Smooth muscle cell (in vitro differentiated cells): ENCODE measurements around the gene KIAA1586. TPM values are rescaled to one million over a fixed set of nuclear protein-coding genes. Genes with fewer than 3 reads are reported as not detected.

Experiments used
- DNase-seq: peaks from one replicate; lab custom pipeline; 2025; ENCODE audit not compliant: unreplicated experiment; lab: John Stamatoyannopoulos, UW
- H2AFZ ChIP-seq: fragments of 200-600 bp; sonication (generic); 2 replicates; pipeline ENCODE4 v1.6.0; 2016; ENCODE audit warnings: antibody characterized with exemption, low read depth, mild to moderate bottlenecking
- H3F3A ChIP-seq: fragments of 200-600 bp; sonication (generic); 2 replicates; pipeline ENCODE4 v1.6.0; 2017; ENCODE audit warnings: antibody characterized with exemption, low read depth
- H3K27ac ChIP-seq: fragments of 200-600 bp; sonication (generic); 2 replicates; pipeline ENCODE4 v1.5.1; 2016; ENCODE audit warnings: low read depth, mild to moderate bottlenecking
- H3K27me3 ChIP-seq: fragments of 200-600 bp; sonication (generic); 2 replicates; pipeline ENCODE4 v1.6.1; 2016; ENCODE audit warnings: low read depth, mild to moderate bottlenecking
- H3K36me3 ChIP-seq: fragments of 200-600 bp; sonication (generic); 2 replicates; pipeline ENCODE4 v1.5.1; 2016; ENCODE audit warnings: low read depth
- H3K4me1 ChIP-seq: fragments of 200-600 bp; sonication (generic); 2 replicates; pipeline ENCODE4 v1.5.1; 2016; ENCODE audit warnings: low read depth
- H3K4me2 ChIP-seq: fragments of 200-600 bp; sonication (generic); 2 replicates; pipeline ENCODE4 v1.6.0; 2016; ENCODE audit warnings: mild to moderate bottlenecking
- H3K4me3 ChIP-seq: fragments of 200-600 bp; sonication (generic); 2 replicates; pipeline ENCODE4 v1.5.1; 2016; ENCODE audit warnings: mild to moderate bottlenecking
- H3K79me2 ChIP-seq: fragments of 200-600 bp; sonication (generic); 2 replicates; pipeline ENCODE4 v1.6.0; 2016; ENCODE audit warnings: low read depth, mild to moderate bottlenecking
- H3K9ac ChIP-seq: fragments of 200-600 bp; sonication (generic); 2 replicates; pipeline ENCODE4 v1.6.0; 2016; ENCODE audit warnings: low read depth
- H3K9me3 ChIP-seq: fragments of 200-600 bp; sonication (generic); replicated peaks from 2 replicates; pipeline ENCODE4 v1.5.1; 2016; ENCODE audit warnings: low read depth
- H4K20me1 ChIP-seq: fragments of 200-600 bp; sonication (generic); 2 replicates; pipeline ENCODE4 v1.6.0; 2016; ENCODE audit warnings: low read depth
- WGBS: methylation state at CpG from one replicate; pipeline ENCODE4 v1.1.7; 2016; ENCODE audit warnings: low lambda C conversion rate; 5-methylcytosine and 5-hydroxymethylcytosine counted together
- polyA plus RNA-seq: library from polyadenylated mRNA; unstranded; fragments of >200 nt; fragmentation: Nextera tagmentation; extraction: Ambion mirVana; gene quantifications from 2 replicates; pipeline ENCODE4 v1.2.1, GENCODE V29; 2016
- total RNA-seq: library from RNA; depleted of rRNA; stranded (reverse); fragments of >200 nt; gene quantifications from 2 replicates; pipeline ENCODE4 v1.2.3, GENCODE V29; 2014
- TF ChIP-seq, protein P1 (sequence below): fragments of 200-600 bp; sonication (generic); IDR thresholded peaks from 2 replicates; pipeline ENCODE4 v1.5.1; 2017; ENCODE audit warnings: borderline replicate concordance, mild to moderate bottlenecking, antibody characterized with exemption; ENCODE audit not compliant: insufficient read depth, poor library complexity, severe bottlenecking

Gene KIAA1586
- total and polyA plus RNA-seq, 2 experiments from 2014 or later: 10.1 to 13.1 TPM

- no peak overlapping the region for H2AFZ ChIP-seq
These were observed 17.3 kb upstream of the KIAA1586 start for GRCh38 chr6:57029213-57029612.

GRCh38 chr6:57033228-57033627, 13.3 kb upstream of the KIAA1586 start:
- H3K9me3 ChIP-seq: no peaks in the 10 kb centered on the region
- TF ChIP-seq, protein P1, sequence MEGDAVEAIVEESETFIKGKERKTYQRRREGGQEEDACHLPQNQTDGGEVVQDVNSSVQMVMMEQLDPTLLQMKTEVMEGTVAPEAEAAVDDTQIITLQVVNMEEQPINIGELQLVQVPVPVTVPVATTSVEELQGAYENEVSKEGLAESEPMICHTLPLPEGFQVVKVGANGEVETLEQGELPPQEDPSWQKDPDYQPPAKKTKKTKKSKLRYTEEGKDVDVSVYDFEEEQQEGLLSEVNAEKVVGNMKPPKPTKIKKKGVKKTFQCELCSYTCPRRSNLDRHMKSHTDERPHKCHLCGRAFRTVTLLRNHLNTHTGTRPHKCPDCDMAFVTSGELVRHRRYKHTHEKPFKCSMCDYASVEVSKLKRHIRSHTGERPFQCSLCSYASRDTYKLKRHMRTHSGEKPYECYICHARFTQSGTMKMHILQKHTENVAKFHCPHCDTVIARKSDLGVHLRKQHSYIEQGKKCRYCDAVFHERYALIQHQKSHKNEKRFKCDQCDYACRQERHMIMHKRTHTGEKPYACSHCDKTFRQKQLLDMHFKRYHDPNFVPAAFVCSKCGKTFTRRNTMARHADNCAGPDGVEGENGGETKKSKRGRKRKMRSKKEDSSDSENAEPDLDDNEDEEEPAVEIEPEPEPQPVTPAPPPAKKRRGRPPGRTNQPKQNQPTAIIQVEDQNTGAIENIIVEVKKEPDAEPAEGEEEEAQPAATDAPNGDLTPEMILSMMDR: no peak

More at GRCh38 chr6:57029213-57029612, 17.3 kb upstream of the KIAA1586 start:
- DNase-seq: no peak
- TF ChIP-seq, protein P1: no peak
- no peaks in the 10 kb centered on the region for H3F3A ChIP-seq
- H3K27me3 ChIP-seq: no peaks in the 10 kb centered on the region
- H4K20me1 ChIP-seq: no peaks in the 10 kb centered on the region
- no peak overlapping the region for H3K27ac ChIP-seq
- no peaks in the 10 kb centered on the region for H3K36me3 ChIP-seq
- H3K4me2 ChIP-seq: no peak overlapping the region
- no peak overlapping the region for H3K4me3 ChIP-seq
- 56% methylated on average over 9 of the region's 9 CpGs for WGBS
- H3K79me2 ChIP-seq: no peaks in the 10 kb centered on the region
- H3K4me1 ChIP-seq: no peaks in the 10 kb centered on the region
- no peak overlapping the region for H3K9ac ChIP-seq
- H3K9me3 ChIP-seq: no peaks in the 10 kb centered on the region

GRCh38 chr6:57035549-57035948, 10.9 kb upstream of the KIAA1586 start:
- 31% methylated on average over 3 of the region's 3 CpGs for WGBS
- no peaks in the 10 kb centered on the region for H3K79me2 ChIP-seq

More at GRCh38 chr6:57033228-57033627, 13.3 kb upstream of the KIAA1586 start:
- no peaks in the 10 kb centered on the region for H4K20me1 ChIP-seq
- H3K9ac ChIP-seq: no peak overlapping the region
- no peaks in the 10 kb centered on the region for H3F3A ChIP-seq
- DNase-seq: no peak
- no peak overlapping the region for H2AFZ ChIP-seq
- no peaks in the 10 kb centered on the region for H3K4me1 ChIP-seq
- no peak overlapping the region for H3K4me2 ChIP-seq
- H3K79me2 ChIP-seq: no peaks in the 10 kb centered on the region
- no peak overlapping the region for H3K4me3 ChIP-seq
- no peaks in the 10 kb centered on the region for H3K36me3 ChIP-seq
- no peaks in the 10 kb centered on the region for H3K27me3 ChIP-seq
- H3K27ac ChIP-seq: no peak overlapping the region
- WGBS: 93% methylated on average over 3 of the region's 3 CpGs

GRCh38 chr6:57038906-57039305, 7.6 kb upstream of the KIAA1586 start:
- H4K20me1 ChIP-seq: no peaks in the 10 kb centered on the region
- H3K27ac ChIP-seq: no peak overlapping the region
- H2AFZ ChIP-seq: no peak overlapping the region
- H3K4me3 ChIP-seq: no peak overlapping the region
- H3F3A ChIP-seq: no peaks in the 10 kb centered on the region
- DNase-seq: no peak
- no peak overlapping the region for H3K9ac ChIP-seq
- peaks cover 5% of the 10 kb centered on the region for H3K27me3 ChIP-seq
- H3K79me2 ChIP-seq: no peaks in the 10 kb centered on the region
- no peak overlapping the region for H3K4me2 ChIP-seq
- H3K4me1 ChIP-seq: no peaks in the 10 kb centered on the region
- no peaks in the 10 kb centered on the region for H3K36me3 ChIP-seq
- no peaks in the 10 kb centered on the region for H3K9me3 ChIP-seq
- WGBS: 89% methylated on average over 2 of the region's 2 CpGs
- TF ChIP-seq, protein P1: no peak

More at GRCh38 chr6:57035549-57035948, 10.9 kb upstream of the KIAA1586 start:
- no peaks in the 10 kb centered on the region for H3K36me3 ChIP-seq
- no peak for DNase-seq
- no peaks in the 10 kb centered on the region for H3K4me1 ChIP-seq
- H3K4me3 ChIP-seq: no peak overlapping the region
- H3K9ac ChIP-seq: no peak overlapping the region
- no peaks in the 10 kb centered on the region for H3K27me3 ChIP-seq
- no peaks in the 10 kb centered on the region for H4K20me1 ChIP-seq
- no peak overlapping the region for H3K4me2 ChIP-seq
- H2AFZ ChIP-seq: no peak overlapping the region
- H3K9me3 ChIP-seq: no peaks in the 10 kb centered on the region
- no peak overlapping the region for H3K27ac ChIP-seq
- H3F3A ChIP-seq: no peaks in the 10 kb centered on the region
- TF ChIP-seq, protein P1: no peak
